ENCODE data around the gene UTS2R.
"Not testable (repeated sequence)": the region's sequence is repeated elsewhere in the genome, so short reads cannot be mapped to it uniquely, and the experiment has no call there.

Gene UTS2R

DNA sequence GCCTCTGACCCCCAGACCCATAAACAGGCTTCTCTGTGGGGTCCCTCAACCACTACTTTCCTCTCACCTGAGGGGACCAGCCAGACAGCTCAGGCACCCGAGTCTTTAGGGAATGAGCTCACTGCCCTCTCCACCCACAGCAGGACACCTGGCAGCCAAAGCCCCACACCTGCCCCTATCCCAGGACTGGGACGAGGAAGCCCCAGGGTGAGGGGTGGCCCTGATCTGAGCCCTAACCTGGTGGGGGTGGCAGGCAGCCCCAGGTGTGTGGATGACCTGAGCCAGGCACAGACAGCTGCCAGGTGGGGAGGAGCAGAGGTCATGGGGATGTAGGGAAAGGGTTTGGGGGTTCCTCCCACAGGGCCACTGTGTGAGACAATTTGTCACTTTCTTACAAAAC, 14.2 kb upstream of the UTS2R start:
- no peak for DNase-seq (ENCODE audit: low read depth)
- no peak for TF ChIP-seq CTCF (conservative IDR thresholded peaks at IDR 0.05; ENCODE audit: low read length)
- H3K4me3 ChIP-seq (ENCODE audit: low read length): no peak overlapping the region

- H3K4me3 ChIP-seq (ENCODE audit: low read length): no peak within 1 kb of the TSS
- TF ChIP-seq CTCF (conservative IDR thresholded peaks at IDR 0.05; ENCODE audit: low read length): no peak
- no peak for DNase-seq (ENCODE audit: low read depth)
These were observed 12.9 kb upstream of the UTS2R start, which contains the start of gene TEX19 for GRCh38 chr17:82358465-82359350. Gene TEX19, plus strand, starts transcription at chr17:82359247. Its CDS starts 2,904 bp downstream, at chr17:82362151.

DNA sequence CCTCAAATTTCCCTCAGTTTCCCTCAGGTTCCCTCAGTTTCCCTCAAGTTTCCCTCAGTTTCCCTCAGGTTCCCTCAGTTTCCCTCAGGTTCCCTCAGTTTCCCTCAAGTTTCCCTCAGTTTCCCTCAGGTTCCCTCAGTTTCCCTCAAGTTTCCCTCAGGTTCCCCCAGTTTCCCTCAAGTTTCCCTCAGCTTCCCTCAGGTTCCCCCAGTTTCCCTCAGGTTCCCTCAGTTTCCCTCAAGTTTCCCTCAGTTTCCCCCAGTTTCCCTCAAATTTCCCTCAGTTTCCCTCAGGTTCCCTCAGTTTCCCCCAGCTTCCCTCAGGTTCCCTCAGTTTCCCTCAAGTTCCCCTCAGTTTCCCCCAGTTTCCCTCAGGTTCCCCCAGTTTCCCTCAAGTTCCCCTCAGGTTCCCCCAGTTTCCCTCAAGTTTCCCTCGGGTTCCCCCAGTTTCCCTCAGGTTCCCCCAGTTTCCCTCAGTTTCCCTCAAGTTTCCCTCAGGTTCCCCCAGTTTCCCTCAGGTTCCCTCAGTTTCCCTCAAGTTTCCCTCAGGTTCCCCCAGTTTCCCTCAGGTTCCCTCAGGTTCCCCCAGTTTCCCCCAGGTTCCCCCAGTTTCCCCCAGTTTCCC, 12.0 kb upstream of the UTS2R start:
- not testable (repeated sequence) for DNase-seq (ENCODE audit: low read depth); H3K4me3 ChIP-seq (ENCODE audit: low read length)

GRCh38 chr17:82361885-82362633, 9.5 kb upstream of the UTS2R start:
- TF ChIP-seq CTCF (conservative IDR thresholded peaks at IDR 0.05; ENCODE audit: low read length): no peak
- no peak overlapping the region for H3K4me3 ChIP-seq (ENCODE audit: low read length)
- no peak for DNase-seq (ENCODE audit: low read depth)

DNA sequence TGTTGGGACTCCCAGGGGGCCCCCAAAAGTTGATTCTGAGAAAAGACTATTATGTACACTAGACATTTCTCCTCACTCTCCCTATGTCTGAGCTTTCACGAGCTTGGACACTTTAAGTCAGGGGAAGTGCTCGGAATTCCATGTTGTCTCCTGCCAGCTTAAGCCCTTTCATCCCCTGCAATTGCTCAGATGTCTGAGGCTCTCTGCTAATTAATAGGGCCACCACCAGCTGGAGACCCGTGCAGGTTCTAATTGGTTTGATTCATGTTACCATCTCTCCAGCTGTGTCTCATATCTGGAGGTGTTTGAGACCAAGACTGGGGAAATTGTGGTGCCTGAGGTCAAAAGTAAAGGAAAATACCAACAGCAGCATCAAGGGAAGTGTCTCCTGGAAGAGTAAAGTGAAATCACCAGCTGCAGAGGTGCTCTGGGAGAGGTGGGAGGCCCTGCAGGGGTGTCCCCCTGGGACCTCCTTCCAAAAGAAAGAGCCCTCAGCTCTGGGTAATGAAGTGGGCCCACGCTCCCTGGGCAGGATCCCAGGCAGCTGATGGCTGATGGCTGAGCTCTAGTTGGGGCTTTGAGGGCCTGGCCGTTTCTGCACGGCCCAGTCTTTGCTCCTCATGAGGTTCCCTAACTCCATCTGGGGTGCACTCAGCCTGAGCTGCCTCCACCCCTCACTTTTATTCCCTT, 5.8 kb upstream of the UTS2R start:
- no peak for TF ChIP-seq CTCF (conservative IDR thresholded peaks at IDR 0.05; ENCODE audit: low read length)
- H3K4me3 ChIP-seq (ENCODE audit: low read length): no peak overlapping the region
- DNase-seq (ENCODE audit: low read depth): no peak

GRCh38 chr17:82366749-82367148, 4.8 kb upstream of the UTS2R start:
- no peak overlapping the region for H3K4me3 ChIP-seq (ENCODE audit: low read length)
- TF ChIP-seq CTCF (conservative IDR thresholded peaks at IDR 0.05; ENCODE audit: low read length): no peak

More at GRCh38 chr17:82366749-82367148, 4.8 kb upstream of the UTS2R start:
- DNase-seq (ENCODE audit: low read depth): no peak
